Measurements from ENCODE around the gene SMIM29.
"Not testable (repeated sequence)": the region's sequence is repeated elsewhere in the genome, so short reads cannot be mapped to it uniquely, and the experiment has no call there.

SMIM29 gene

GRCh38 chr6:34269132-34269531 lies 20.3 kb upstream of the SMIM29 start:
- DNase-seq (ENCODE audit: low read depth in 2 of 2), result not testable (repeated sequence)

- DNase-seq (ENCODE audit: low read depth in 2 of 2), result no peak
Measured at GRCh38 chr6:34267746-34268145, 18.9 kb upstream of the SMIM29 start.

GRCh38 chr6:34263484-34263883 lies 14.7 kb upstream of the SMIM29 start:
- not testable (repeated sequence) for DNase-seq (ENCODE audit: low read depth in 2 of 2)

GRCh38 chr6:34260576-34261267 lies 11.9 kb upstream of the SMIM29 start:
- DNase-seq (ENCODE audit: low read depth in 2 of 2), result no peak

- DNase-seq (ENCODE audit: low read depth in 2 of 2), result no peak
Measured at GRCh38 chr6:34259529-34260069, 10.8 kb upstream of the SMIM29 start.

- DNase-seq (ENCODE audit: low read depth in 2 of 2), result not testable (repeated sequence)
Measured at GRCh38 chr6:34252395-34252794, 3.6 kb upstream of the SMIM29 start.

- DNase-seq (ENCODE audit: low read depth in 2 of 2), result no peak
Measured at GRCh38 chr6:34249469-34250261, 859 bp upstream of the SMIM29 start.

- no peak for DNase-seq (ENCODE audit: low read depth in 2 of 2)
Measured at GRCh38 chr6:34248198-34248726, 544 bp downstream of the SMIM29 start.

GRCh38 chr6:34247481-34248197 lies 1.2 kb downstream of the SMIM29 start:
- DNase-seq (ENCODE audit: low read depth in 2 of 2), result no peak

GRCh38 chr6:34246563-34247391 lies 2.0 kb downstream of the SMIM29 start:
- DNase-seq (ENCODE audit: low read depth in 2 of 2), result peak in 1 of 2 donors; percentile 28

GRCh38 chr6:34246249-34246562 lies 2.6 kb downstream of the SMIM29 start:
- DNase-seq (ENCODE audit: low read depth in 2 of 2), result no peak

- DNase-seq (ENCODE audit: low read depth in 2 of 2), result not testable (repeated sequence)
Measured at GRCh38 chr6:34245761-34246140, 3.1 kb downstream of the SMIM29 start.

- not testable (repeated sequence) for DNase-seq (ENCODE audit: low read depth in 2 of 2)
Measured at GRCh38 chr6:34245032-34245760, 3.6 kb downstream of the SMIM29 start.

GRCh38 chr6:34243901-34244884 lies 4.6 kb downstream of the SMIM29 start:
- peak; percentile 51 to 62 for DNase-seq (ENCODE audit: low read depth in 2 of 2)

GRCh38 chr6:34243131-34243771 lies 5.6 kb downstream of the SMIM29 start:
- peak in 1 of 2 donors; percentile 32 for DNase-seq (ENCODE audit: low read depth in 2 of 2)

GRCh38 chr6:34242252-34243130 lies 6.3 kb downstream of the SMIM29 start:
- no peak for DNase-seq (ENCODE audit: low read depth in 2 of 2)

GRCh38 chr6:34241351-34242215 lies 7.2 kb downstream of the SMIM29 start:
- DNase-seq (ENCODE audit: low read depth in 2 of 2), result no peak
